K562 (cell line): Measurements from ENCODE around the gene PRRT1. TPM values are rescaled to one million over a fixed set of nuclear protein-coding genes. Genes with fewer than 3 reads are reported as not detected.

Experiments used
- BACH1 ChIP-seq: fragments of 200-800 bp; sonication (Bioruptor generic); IDR thresholded peaks from 2 replicates; pipeline ENCODE4 v1.6.1; 2016; ENCODE audit warnings: missing genetic modification characterization, missing compliant biosample characterization
- BCL6 ChIP-seq: fragments of 250-450 bp; sonication (Bioruptor Pico); IDR thresholded peaks from 2 replicates; pipeline ENCODE4 v1.4.0; 2020
- C11orf30 ChIP-seq: fragments of 450-650 bp; IDR thresholded peaks from 2 replicates; pipeline ENCODE4 v1.6.1; 2016; ENCODE audit warnings: low read depth, mild to moderate bottlenecking
- ELF1 ChIP-seq: fragments of 200-800 bp; sonication (Bioruptor generic); IDR thresholded peaks from 2 replicates; pipeline ENCODE4 v1.6.1; 2016; ENCODE audit warnings: missing genetic modification characterization, missing compliant biosample characterization
- FIP1L1 ChIP-seq: fragments of 200-400 bp; formaldehyde crosslinking; IDR thresholded peaks from 2 replicates; pipeline ENCODE4 v1.6.1; 2018; ENCODE audit warnings: mild to moderate bottlenecking, low read depth, low read length; ENCODE audit not compliant: poor library complexity, severe bottlenecking
- FOXK2 ChIP-seq, 2 experiments: fragments of 450-650 bp; IDR thresholded peaks in 1 of 2; conservative IDR thresholded peaks in 1 of 2; 2 replicates each; pipeline ENCODE4 v1.6.1; 2016; ENCODE audit warnings: low read depth in 2 of 2, mild to moderate bottlenecking in 1 of 2
- HMG20B ChIP-seq: fragments of 250-450 bp; sonication (Bioruptor Pico); IDR thresholded peaks from 2 replicates; pipeline ENCODE4 v1.5.0; 2021; ENCODE audit warnings: mild to moderate bottlenecking
- KHSRP ChIP-seq: fragments of 450-650 bp; IDR thresholded peaks from 2 replicates; pipeline ENCODE4 v1.6.1; 2017
- NR2C2 ChIP-seq, 2 experiments: fragments of 200-800 bp in 1 of 2; sonication (Bioruptor generic) in 1 of 2; sonication (generic) in 1 of 2; formaldehyde crosslinking in 1 of 2; IDR thresholded peaks; 2 replicates each; pipeline versions ENCODE4 v1.6.1 to v1.8.0; 2016 to 2022; ENCODE audit warnings: mild to moderate bottlenecking in 1 of 2, missing compliant biosample characterization in 1 of 2, missing genetic modification characterization in 1 of 2, missing genetic modification reagents in 1 of 2
- TCF7 ChIP-seq: sonication (generic); IDR thresholded peaks from 2 replicates; pipeline ENCODE4 v1.6.1; 2016; ENCODE audit warnings: antibody characterized with exemption, borderline replicate concordance
- THRAP3 ChIP-seq: fragments of 450-650 bp; IDR thresholded peaks from 2 replicates; pipeline ENCODE4 v1.6.1; 2016; ENCODE audit warnings: mild to moderate bottlenecking, inconsistent platforms, borderline replicate concordance
- U2AF1 ChIP-seq: fragments of 200-400 bp; formaldehyde crosslinking; optimal IDR thresholded peaks from 2 replicates; pipeline ENCODE3; 2017; ENCODE audit warnings: mild to moderate bottlenecking, low read depth, low read length, moderate library complexity
- ZNF121 ChIP-seq: sonication (generic); formaldehyde crosslinking; conservative IDR thresholded peaks from 2 replicates; pipeline ENCODE4 v1.8.0; 2022; ENCODE audit warnings: missing genetic modification reagents
- ZNF384 ChIP-seq: IDR thresholded peaks from 2 replicates; pipeline ENCODE4 v1.6.1; 2012; ENCODE audit warnings: low read depth, low read length, improper control_type of control experiment
- ZNF589 ChIP-seq: fragments of 200-800 bp; sonication (Bioruptor generic); IDR thresholded peaks from 2 replicates; pipeline ENCODE4 v1.6.1; 2016; ENCODE audit warnings: low read depth, missing genetic modification characterization, missing compliant biosample characterization
- ZNF76 ChIP-seq: fragments of 250-450 bp; sonication (Bioruptor Pico); IDR thresholded peaks from 2 replicates; pipeline ENCODE4 v1.4.0; 2020; ENCODE audit warnings: mild to moderate bottlenecking, moderate library complexity, borderline replicate concordance
- polyA plus RNA-seq, 8 experiments: library from polyadenylated mRNA; depleted of rRNA in 4 of 8; stranded (reverse) in 5 of 8; unstranded in 3 of 8; fragments of >200 nt; fragmentation: Nextera tagmentation in 2 of 8; fragmentation: Illumina TruSeq in 1 of 8; extraction: Ambion mirVana in 2 of 8; extraction: Trizol in 1 of 8; gene quantifications; 2 replicates each; pipeline versions ENCODE4 v1.2.1 to v1.2.3, GENCODE V29; 2011 to 2014; ENCODE audit warnings: inconsistent platforms in 1 of 8, missing spikeins in 1 of 8
- total RNA-seq, 7 experiments: library from RNA; depleted of rRNA in 6 of 7; stranded (reverse); fragments of >200 nt in 6 of 7; fragmentation: Illumina TruSeq in 2 of 7; extraction: Trizol in 2 of 7; gene quantifications; 2 replicates each; pipeline versions ENCODE4 v1.2.1 to v1.2.3, GENCODE V29; 2011 to 2021; ENCODE audit warnings: low replicate concordance in 1 of 7
- TF ChIP-seq, protein P1 (sequence below): sonication (generic); formaldehyde crosslinking; IDR thresholded peaks from 2 replicates; pipeline ENCODE4 v1.8.0; 2023; ENCODE audit warnings: mild to moderate bottlenecking, missing genetic modification reagents
- TF ChIP-seq, protein P2 (sequence below): fragments of 450-650 bp; formaldehyde crosslinking; IDR thresholded peaks from 2 replicates; pipeline ENCODE4 v1.4.0; 2020; ENCODE audit warnings: mild to moderate bottlenecking
- TF ChIP-seq, protein P3 (sequence below): fragments of 450-650 bp; formaldehyde crosslinking; IDR thresholded peaks from 2 replicates; pipeline ENCODE4 v1.4.0; 2020; ENCODE audit warnings: mild to moderate bottlenecking, mixed read lengths
- TF ChIP-seq, protein P4 (sequence below): fragments of 250-450 bp; sonication (Bioruptor Pico); IDR thresholded peaks from 2 replicates; pipeline ENCODE4 v1.5.0; 2021

Gene PRRT1
- total and polyA plus RNA-seq, 9 of the 15 experiments (the other 6 are each of a cell fraction or from before 2014, with no cell fraction given): 0.14 to 3.5 (median 0.41) TPM

DNA sequence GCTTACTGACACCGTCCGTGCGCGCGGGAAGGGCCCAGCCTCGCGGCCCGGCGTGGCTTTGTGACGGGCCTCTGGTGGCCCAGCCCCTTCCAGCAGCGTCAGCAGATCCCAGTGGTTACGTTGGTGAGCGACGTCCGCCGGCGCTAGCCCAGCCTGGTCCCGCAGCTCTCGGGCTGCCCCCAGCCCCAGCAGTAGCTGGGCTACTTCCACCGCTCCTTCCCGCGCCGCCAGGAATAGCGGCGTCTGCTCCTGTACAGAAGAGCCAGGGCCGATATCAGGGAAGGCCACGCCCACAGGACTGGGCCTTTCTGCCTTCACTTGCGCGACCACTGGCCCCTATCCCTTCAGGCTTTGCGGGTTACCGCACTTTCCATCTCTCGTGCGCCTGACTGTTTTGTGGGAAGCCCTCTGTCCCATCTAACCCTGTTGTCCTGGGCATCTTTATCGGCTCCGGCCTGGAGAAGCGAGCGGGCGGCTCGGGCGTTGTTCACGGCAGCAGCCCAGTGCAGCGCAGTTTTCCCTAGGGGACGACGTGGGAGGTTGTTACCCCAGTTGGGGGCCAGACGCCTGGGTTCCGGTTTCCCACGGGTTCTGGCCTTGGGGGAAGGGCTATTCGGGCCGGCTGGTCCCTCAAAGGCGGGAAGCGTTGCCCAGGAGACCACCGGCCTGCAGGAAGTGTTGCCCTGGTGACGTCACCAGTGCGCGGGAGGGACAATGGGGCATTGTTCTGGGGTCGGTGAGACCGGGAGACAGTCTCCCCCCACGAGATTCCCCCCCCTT is 44.4 kb upstream of the PRRT1 start (continued):
- no peak; the same call in 1 of the 2 replicates for TF ChIP-seq TCF7
- TF ChIP-seq, protein P1, sequence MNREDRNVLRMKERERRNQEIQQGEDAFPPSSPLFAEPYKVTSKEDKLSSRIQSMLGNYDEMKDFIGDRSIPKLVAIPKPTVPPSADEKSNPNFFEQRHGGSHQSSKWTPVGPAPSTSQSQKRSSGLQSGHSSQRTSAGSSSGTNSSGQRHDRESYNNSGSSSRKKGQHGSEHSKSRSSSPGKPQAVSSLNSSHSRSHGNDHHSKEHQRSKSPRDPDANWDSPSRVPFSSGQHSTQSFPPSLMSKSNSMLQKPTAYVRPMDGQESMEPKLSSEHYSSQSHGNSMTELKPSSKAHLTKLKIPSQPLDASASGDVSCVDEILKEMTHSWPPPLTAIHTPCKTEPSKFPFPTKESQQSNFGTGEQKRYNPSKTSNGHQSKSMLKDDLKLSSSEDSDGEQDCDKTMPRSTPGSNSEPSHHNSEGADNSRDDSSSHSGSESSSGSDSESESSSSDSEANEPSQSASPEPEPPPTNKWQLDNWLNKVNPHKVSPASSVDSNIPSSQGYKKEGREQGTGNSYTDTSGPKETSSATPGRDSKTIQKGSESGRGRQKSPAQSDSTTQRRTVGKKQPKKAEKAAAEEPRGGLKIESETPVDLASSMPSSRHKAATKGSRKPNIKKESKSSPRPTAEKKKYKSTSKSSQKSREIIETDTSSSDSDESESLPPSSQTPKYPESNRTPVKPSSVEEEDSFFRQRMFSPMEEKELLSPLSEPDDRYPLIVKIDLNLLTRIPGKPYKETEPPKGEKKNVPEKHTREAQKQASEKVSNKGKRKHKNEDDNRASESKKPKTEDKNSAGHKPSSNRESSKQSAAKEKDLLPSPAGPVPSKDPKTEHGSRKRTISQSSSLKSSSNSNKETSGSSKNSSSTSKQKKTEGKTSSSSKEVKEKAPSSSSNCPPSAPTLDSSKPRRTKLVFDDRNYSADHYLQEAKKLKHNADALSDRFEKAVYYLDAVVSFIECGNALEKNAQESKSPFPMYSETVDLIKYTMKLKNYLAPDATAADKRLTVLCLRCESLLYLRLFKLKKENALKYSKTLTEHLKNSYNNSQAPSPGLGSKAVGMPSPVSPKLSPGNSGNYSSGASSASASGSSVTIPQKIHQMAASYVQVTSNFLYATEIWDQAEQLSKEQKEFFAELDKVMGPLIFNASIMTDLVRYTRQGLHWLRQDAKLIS (CRISPR knock-in tag): peak; percentile 83
- TF ChIP-seq ZNF589: peak; percentile 88
- no peak for TF ChIP-seq BACH1 (tag)
- TF ChIP-seq FIP1L1: peak; percentile 86
- peak; percentile 54 to 56; a peak in 3 of 4 replicates for TF ChIP-seq FOXK2 (conservative IDR thresholded peaks at IDR 0.05 in 1 of 2, IDR thresholded peaks at IDR 0.05 in 1 of 2; ENCODE audit: low read depth in 2 of 2)
- peak; percentile 9; the same call in 1 of the 2 replicates for TF ChIP-seq ZNF384
- TF ChIP-seq HMG20B (CRISPR knock-in tag): no peak
- TF ChIP-seq KHSRP: peak; percentile 88
- no peak for TF ChIP-seq BCL6
- peak; percentile 99 for TF ChIP-seq C11orf30
- peak; percentile 39; the same call in 1 of the 2 replicates for TF ChIP-seq ZNF76 (CRISPR knock-in tag)
- TF ChIP-seq, protein P2, sequence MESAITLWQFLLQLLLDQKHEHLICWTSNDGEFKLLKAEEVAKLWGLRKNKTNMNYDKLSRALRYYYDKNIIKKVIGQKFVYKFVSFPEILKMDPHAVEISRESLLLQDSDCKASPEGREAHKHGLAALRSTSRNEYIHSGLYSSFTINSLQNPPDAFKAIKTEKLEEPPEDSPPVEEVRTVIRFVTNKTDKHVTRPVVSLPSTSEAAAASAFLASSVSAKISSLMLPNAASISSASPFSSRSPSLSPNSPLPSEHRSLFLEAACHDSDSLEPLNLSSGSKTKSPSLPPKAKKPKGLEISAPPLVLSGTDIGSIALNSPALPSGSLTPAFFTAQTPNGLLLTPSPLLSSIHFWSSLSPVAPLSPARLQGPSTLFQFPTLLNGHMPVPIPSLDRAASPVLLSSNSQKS: no peak
- peak; percentile 87 for TF ChIP-seq NR2C2 (CRISPR knock-in tag; IDR thresholded peaks at IDR 0.05)
- peak; percentile 80; the same call in 1 of the 2 replicates for TF ChIP-seq NR2C2 (tag; IDR thresholded peaks at IDR 0.05)
- TF ChIP-seq, protein P3, sequence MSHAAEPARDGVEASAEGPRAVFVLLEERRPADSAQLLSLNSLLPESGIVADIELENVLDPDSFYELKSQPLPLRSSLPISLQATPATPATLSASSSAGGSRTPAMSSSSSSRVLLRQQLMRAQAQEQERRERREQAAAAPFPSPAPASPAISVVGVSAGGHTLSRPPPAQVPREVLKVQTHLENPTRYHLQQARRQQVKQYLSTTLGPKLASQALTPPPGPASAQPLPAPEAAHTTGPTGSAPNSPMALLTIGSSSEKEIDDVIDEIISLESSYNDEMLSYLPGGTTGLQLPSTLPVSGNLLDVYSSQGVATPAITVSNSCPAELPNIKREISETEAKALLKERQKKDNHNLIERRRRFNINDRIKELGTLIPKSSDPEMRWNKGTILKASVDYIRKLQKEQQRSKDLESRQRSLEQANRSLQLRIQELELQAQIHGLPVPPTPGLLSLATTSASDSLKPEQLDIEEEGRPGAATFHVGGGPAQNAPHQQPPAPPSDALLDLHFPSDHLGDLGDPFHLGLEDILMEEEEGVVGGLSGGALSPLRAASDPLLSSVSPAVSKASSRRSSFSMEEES: no peak
- TF ChIP-seq U2AF1: no peak
- TF ChIP-seq, protein P4, sequence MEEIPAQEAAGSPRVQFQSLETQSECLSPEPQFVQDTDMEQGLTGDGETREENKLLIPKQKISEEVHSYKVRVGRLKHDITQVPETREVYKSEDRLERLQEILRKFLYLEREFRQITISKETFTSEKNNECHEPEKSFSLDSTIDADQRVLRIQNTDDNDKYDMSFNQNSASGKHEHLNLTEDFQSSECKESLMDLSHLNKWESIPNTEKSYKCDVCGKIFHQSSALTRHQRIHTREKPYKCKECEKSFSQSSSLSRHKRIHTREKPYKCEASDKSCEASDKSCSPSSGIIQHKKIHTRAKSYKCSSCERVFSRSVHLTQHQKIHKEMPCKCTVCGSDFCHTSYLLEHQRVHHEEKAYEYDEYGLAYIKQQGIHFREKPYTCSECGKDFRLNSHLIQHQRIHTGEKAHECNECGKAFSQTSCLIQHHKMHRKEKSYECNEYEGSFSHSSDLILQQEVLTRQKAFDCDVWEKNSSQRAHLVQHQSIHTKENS (CRISPR knock-in tag): no peak
- no peak for TF ChIP-seq ZNF121
- 0 out of 2 replicates have a peak, but pooled peaks have one; percentile 41 for TF ChIP-seq THRAP3
- peak; percentile 74; the same call in 1 of the 2 replicates for TF ChIP-seq ELF1
